OCI-LY1 (cell line): ENCODE data around the gene DONSON.
"Not testable (repeated sequence)": the region's sequence is repeated elsewhere in the genome, so short reads cannot be mapped to it uniquely, and the experiment has no call there.

ENCODE experiments used
- H2AFZ ChIP-seq: fragments of 200-600 bp; sonication (generic), shearing (Covaris generic); 2 replicates; pipeline ENCODE4 v1.6.0; 2014; ENCODE audit warnings: antibody characterized with exemption, mild to moderate bottlenecking, low read length
- H3F3A ChIP-seq: fragments of 200-600 bp; sonication (generic), shearing (Covaris generic); 2 replicates; pipeline ENCODE4 v1.6.0; 2014; ENCODE audit warnings: mild to moderate bottlenecking, antibody characterized with exemption, low read length, moderate library complexity; ENCODE audit not compliant: insufficient read depth
- H3K27ac ChIP-seq: fragments of 200-600 bp; sonication (generic); 2 replicates; pipeline ENCODE4 v1.5.1; 2014; ENCODE audit warnings: low read length, mixed run types, mild to moderate bottlenecking, low read depth; ENCODE audit not compliant: poor library complexity, severe bottlenecking
- H3K27me3 ChIP-seq: fragments of 200-600 bp; sonication (generic); 2 replicates; pipeline ENCODE4 v1.6.0; 2014; ENCODE audit warnings: antibody characterized with exemption, mild to moderate bottlenecking, low read length, moderate library complexity; ENCODE audit not compliant: insufficient read depth
- H3K36me3 ChIP-seq: fragments of 200-600 bp; sonication (generic); 2 replicates; pipeline ENCODE4 v1.6.1; 2014; ENCODE audit warnings: mild to moderate bottlenecking, antibody characterized with exemption, low read length, moderate library complexity, mixed read lengths; ENCODE audit not compliant: insufficient read depth
- H3K4me1 ChIP-seq: fragments of 200-600 bp; sonication (generic); 2 replicates; pipeline ENCODE4 v1.5.1; 2014; ENCODE audit warnings: mild to moderate bottlenecking, low read length, moderate library complexity; ENCODE audit not compliant: insufficient read depth, severe bottlenecking
- H3K4me2 ChIP-seq: fragments of 200-600 bp; sonication (generic), shearing (Covaris generic); 2 replicates; pipeline ENCODE4 v1.6.1; 2014; ENCODE audit warnings: low read length
- H3K4me3 ChIP-seq: fragments of 200-600 bp; sonication (generic); 2 replicates; pipeline ENCODE4 v1.5.1; 2014; ENCODE audit warnings: low read length, low read depth, mild to moderate bottlenecking, mixed read lengths; ENCODE audit not compliant: poor library complexity, severe bottlenecking
- H3K79me2 ChIP-seq: fragments of 200-600 bp; shearing (Covaris generic); 2 replicates; pipeline ENCODE4 v1.6.1; 2016; ENCODE audit warnings: mixed run types, low read length, mixed read lengths; ENCODE audit not compliant: insufficient read depth
- H3K9ac ChIP-seq: fragments of 200-600 bp; sonication (generic), shearing (Covaris generic); 2 replicates; pipeline ENCODE4 v1.6.1; 2014; ENCODE audit warnings: mild to moderate bottlenecking, low read length, mixed read lengths
- H3K9me2 ChIP-seq: fragments of 200-600 bp; sonication (generic), shearing (Covaris generic); 2 replicates; pipeline ENCODE4 v1.6.1; 2014; ENCODE audit warnings: low read depth, mild to moderate bottlenecking, low read length, mixed read lengths
- H3K9me3 ChIP-seq: fragments of 200-600 bp; shearing (Covaris generic); 2 replicates; pipeline ENCODE4 v1.6.1; 2014; ENCODE audit warnings: low read length, mixed read lengths
- H4K20me1 ChIP-seq: fragments of 200-600 bp; sonication (generic), shearing (Covaris generic); 2 replicates; pipeline ENCODE4 v1.6.0; 2016; ENCODE audit warnings: mild to moderate bottlenecking, low read length; ENCODE audit not compliant: insufficient read depth
- EZH2 ChIP-seq: fragments of 200-600 bp; sonication (generic), shearing (Covaris generic); IDR thresholded peaks from 2 replicates; pipeline ENCODE4 v1.8.0; 2017; ENCODE audit warnings: borderline replicate concordance, mixed run types, mild to moderate bottlenecking, antibody characterized with exemption, low read length, moderate library complexity, mixed read lengths
- TF ChIP-seq, protein P1 (sequence below): fragments of 200-600 bp; sonication (generic), shearing (Covaris generic); IDR thresholded peaks from 2 replicates; pipeline ENCODE4 v1.5.1; 2017; ENCODE audit warnings: mild to moderate bottlenecking, antibody characterized with exemption, low read length, moderate library complexity, mixed read lengths

Gene DONSON

DNA sequence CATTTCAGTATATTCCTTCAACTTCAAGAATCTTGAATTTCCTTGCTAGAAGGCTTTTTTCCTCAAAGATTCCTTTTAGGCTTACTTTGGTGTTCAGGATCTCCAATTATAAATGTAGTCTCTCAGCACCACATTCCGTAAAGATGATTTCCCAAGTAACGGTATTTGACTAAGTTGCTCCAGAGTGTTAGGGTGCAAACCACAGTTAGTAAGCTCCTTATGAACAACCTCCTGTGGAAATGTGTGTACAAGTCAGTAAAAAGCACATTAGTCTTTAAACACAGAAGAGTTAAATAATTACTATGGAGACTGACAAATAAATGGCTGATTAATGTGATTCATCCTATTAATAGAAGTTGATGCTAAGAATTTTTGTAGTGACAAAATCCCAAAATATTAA is 10.3 kb downstream of the DONSON start:
- Histone ChIP-seq H3K9ac (no peak overlapping the region), H3K4me2 (no peak overlapping the region)

DNA sequence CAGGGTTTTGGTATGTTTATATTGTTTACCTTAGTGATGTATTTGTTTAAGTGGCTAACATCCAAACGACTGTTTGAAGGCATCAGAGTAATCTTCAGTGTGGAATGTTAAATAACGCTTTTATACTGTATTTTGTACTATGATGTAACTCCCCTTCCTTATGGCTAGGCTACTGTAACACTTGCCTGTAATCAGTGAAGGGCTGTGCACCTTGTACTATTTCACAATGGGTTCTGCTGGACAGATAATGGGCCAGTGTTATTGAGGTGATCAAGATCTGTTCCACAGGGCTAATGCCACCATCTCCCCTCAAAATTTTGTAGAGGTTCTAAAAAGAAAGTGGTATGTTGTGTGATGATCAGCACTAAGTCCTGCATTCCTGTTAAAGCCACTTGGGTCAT is 11.7 kb downstream of the DONSON start:
- H3K79me2 ChIP-seq, result not testable (repeated sequence)
- peaks cover 90% of the 10 kb centered on the region for H3K36me3 ChIP-seq

More for the DNA sequence above, 10.3 kb downstream of the DONSON start:
- H3K4me3 ChIP-seq, result no peak overlapping the region
- H3K27me3 ChIP-seq, result no peaks in the 10 kb centered on the region
- H3F3A ChIP-seq, result peaks cover 15% of the 10 kb centered on the region; the same call in 1 of the 2 replicates
- H3K4me1 ChIP-seq, result no peaks in the 10 kb centered on the region
- H2AFZ ChIP-seq, result no peak overlapping the region
- no peak overlapping the region for H3K27ac ChIP-seq
- peaks cover 88% of the 10 kb centered on the region for H3K36me3 ChIP-seq
- no peaks in the 10 kb centered on the region for H3K79me2 ChIP-seq
- no peak for TF ChIP-seq EZH2
- TF ChIP-seq, protein P1, sequence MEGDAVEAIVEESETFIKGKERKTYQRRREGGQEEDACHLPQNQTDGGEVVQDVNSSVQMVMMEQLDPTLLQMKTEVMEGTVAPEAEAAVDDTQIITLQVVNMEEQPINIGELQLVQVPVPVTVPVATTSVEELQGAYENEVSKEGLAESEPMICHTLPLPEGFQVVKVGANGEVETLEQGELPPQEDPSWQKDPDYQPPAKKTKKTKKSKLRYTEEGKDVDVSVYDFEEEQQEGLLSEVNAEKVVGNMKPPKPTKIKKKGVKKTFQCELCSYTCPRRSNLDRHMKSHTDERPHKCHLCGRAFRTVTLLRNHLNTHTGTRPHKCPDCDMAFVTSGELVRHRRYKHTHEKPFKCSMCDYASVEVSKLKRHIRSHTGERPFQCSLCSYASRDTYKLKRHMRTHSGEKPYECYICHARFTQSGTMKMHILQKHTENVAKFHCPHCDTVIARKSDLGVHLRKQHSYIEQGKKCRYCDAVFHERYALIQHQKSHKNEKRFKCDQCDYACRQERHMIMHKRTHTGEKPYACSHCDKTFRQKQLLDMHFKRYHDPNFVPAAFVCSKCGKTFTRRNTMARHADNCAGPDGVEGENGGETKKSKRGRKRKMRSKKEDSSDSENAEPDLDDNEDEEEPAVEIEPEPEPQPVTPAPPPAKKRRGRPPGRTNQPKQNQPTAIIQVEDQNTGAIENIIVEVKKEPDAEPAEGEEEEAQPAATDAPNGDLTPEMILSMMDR, result no peak
- no peaks in the 10 kb centered on the region for H3K9me2 ChIP-seq
- H4K20me1 ChIP-seq, result no peaks in the 10 kb centered on the region
- no peaks in the 10 kb centered on the region for H3K9me3 ChIP-seq

DNA sequence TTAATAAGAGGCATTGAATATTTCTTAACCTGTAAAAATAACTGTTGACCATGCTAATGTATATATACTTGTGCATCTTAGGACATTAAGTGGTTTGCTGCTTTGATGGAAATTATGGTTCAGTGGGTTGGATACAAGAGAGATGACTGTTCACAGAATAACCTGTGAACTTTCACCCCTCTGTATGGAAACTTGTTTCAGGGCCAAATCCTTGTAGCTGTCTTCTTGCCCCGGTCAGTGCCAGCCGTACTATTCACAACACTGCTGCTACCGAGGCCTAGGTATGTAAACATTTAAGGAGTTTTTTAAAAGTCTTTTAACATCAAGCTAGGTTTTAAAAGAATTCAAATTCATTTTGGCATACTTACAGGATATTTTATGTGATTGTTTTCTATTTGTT is 16.1 kb downstream of the DONSON start:
- no peaks in the 10 kb centered on the region; the same call in 1 of the 2 replicates for H3K79me2 ChIP-seq
- peaks cover 96% of the 10 kb centered on the region for H3K36me3 ChIP-seq
- H3F3A ChIP-seq, result peaks cover 4% of the 10 kb centered on the region
- no peak overlapping the region for H3K4me2 ChIP-seq
- no peak overlapping the region for H3K27ac ChIP-seq
- no peaks in the 10 kb centered on the region for H4K20me1 ChIP-seq
- TF ChIP-seq, protein P1, result no peak
- H3K9ac ChIP-seq, result no peak overlapping the region
- H2AFZ ChIP-seq, result no peak overlapping the region
- no peak overlapping the region for H3K4me3 ChIP-seq
- H3K9me2 ChIP-seq, result no peaks in the 10 kb centered on the region
- H3K4me1 ChIP-seq, result no peaks in the 10 kb centered on the region
- no peaks in the 10 kb centered on the region for H3K27me3 ChIP-seq
- H3K9me3 ChIP-seq, result no peaks in the 10 kb centered on the region

More for the DNA sequence above, 11.7 kb downstream of the DONSON start:
- not testable (repeated sequence) for H2AFZ ChIP-seq, H3K4me2 ChIP-seq, H3K4me3 ChIP-seq, H3K9me3 ChIP-seq, H3K4me1 ChIP-seq, H3K27ac ChIP-seq, H4K20me1 ChIP-seq, H3K27me3 ChIP-seq, H3K9me2 ChIP-seq, H3K9ac ChIP-seq
- peaks cover 13% of the 10 kb centered on the region; the same call in 1 of the 2 replicates for H3F3A ChIP-seq

DNA sequence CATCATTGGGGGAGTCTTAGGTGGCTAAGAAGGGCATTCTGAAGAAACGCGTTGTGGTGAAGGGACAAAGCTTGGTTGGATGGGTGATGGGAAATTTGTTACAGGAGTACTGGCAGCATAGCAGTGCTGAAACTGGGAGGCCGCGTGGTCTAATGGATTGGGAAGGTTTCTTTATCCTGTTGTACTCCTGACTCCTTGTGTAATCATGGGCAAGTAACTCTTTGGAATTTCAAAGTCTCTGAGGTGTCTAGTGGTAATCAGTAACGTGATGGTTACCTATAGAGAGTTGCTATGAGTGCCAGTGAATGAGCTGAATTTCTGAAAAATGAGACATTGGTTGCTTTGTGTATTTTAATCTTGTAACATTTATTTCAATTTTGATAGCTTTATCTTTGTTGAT is 18.5 kb downstream of the DONSON start:
- Histone ChIP-seq H3K9ac (no peak overlapping the region), H3F3A (peaks cover 4% of the 10 kb centered on the region), H3K79me2 (no peaks in the 10 kb centered on the region; the same call in 1 of the 2 replicates), H3K27ac (no peak overlapping the region), H4K20me1 (no peaks in the 10 kb centered on the region), H3K4me1 (no peaks in the 10 kb centered on the region), H3K27me3 (no peaks in the 10 kb centered on the region), H3K9me3 (no peaks in the 10 kb centered on the region), H2AFZ (no peak overlapping the region), H3K4me3 (no peak overlapping the region), H3K9me2 (no peaks in the 10 kb centered on the region), H3K36me3 (peaks cover 87% of the 10 kb centered on the region), H3K4me2 (no peak overlapping the region)
- TF ChIP-seq, protein P1, result no peak
- TF ChIP-seq EZH2, result no peak
